Adrenal gland (tissue), 5 donors: Measurements from ENCODE around the gene LTN1.

Experiments
- POLR2A ChIP-seq, 2 donors: fragments of 450-650 bp; IDR thresholded peaks; one replicate each; pipeline ENCODE4 v1.6.1; 2017; ENCODE audit warnings: antibody characterized with exemption in 2 of 2, mild to moderate bottlenecking in 2 of 2, moderate library complexity in 1 of 2
- TF ChIP-seq, protein P1 (sequence below), 6 experiments: fragments of 450-650 bp in 4 of 6; fragments of 200-600 bp in 2 of 6; sonication (generic) in 1 of 6; IDR thresholded peaks; 1 replicate in 5 of 6; 2 replicates in 1 of 6; pipeline versions ENCODE4 v1.5.1 to v1.8.0; 2016 to 2021; ENCODE audit warnings: antibody characterized with exemption in 6 of 6, mild to moderate bottlenecking in 2 of 6, moderate library complexity in 1 of 6
- donor health status: DM: no; HTN: no; CAD: no.

DNA sequence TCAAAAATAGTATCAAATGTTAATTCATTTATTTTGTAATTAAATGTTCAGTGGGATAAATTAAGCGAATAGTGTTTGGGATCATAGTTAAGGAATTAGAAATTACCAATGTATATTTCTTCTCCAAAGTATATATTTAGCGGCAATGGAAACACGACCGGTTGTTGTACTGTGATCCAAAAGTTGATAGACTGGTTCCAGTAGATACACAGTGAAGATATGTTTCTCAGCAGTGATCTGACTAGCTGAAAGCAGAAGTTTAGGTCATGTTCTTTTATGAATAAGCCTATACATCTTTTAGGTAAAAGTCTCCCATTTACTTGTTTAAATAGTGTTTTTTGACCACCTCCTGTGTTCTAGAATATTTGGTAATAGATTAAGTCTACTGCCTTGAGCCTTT, 40.6 kb upstream of the LTN1 start:
- TF ChIP-seq, protein P1, sequence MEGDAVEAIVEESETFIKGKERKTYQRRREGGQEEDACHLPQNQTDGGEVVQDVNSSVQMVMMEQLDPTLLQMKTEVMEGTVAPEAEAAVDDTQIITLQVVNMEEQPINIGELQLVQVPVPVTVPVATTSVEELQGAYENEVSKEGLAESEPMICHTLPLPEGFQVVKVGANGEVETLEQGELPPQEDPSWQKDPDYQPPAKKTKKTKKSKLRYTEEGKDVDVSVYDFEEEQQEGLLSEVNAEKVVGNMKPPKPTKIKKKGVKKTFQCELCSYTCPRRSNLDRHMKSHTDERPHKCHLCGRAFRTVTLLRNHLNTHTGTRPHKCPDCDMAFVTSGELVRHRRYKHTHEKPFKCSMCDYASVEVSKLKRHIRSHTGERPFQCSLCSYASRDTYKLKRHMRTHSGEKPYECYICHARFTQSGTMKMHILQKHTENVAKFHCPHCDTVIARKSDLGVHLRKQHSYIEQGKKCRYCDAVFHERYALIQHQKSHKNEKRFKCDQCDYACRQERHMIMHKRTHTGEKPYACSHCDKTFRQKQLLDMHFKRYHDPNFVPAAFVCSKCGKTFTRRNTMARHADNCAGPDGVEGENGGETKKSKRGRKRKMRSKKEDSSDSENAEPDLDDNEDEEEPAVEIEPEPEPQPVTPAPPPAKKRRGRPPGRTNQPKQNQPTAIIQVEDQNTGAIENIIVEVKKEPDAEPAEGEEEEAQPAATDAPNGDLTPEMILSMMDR (IDR thresholded peaks at IDR 0.05), result no peak
- TF ChIP-seq POLR2A (IDR thresholded peaks at IDR 0.05), result no peak
